Upper lobe of left lung (tissue), 4 donors: Measurements from ENCODE around the gene TP53AIP1.

Source experiments
- CTCF ChIP-seq, 6 experiments: fragments of 450-650 bp in 4 of 6; fragments of 200-600 bp in 2 of 6; sonication (generic) in 2 of 6; IDR thresholded peaks; one replicate each; pipeline ENCODE4 v1.5.1; 2016 to 2019; ENCODE audit warnings: antibody characterized with exemption in 6 of 6
- EP300 ChIP-seq, 4 donors: sonication (generic); formaldehyde crosslinking; IDR thresholded peaks; one replicate each; pipeline ENCODE4 v1.5.1; 2017; ENCODE audit warnings: antibody characterized with exemption in 4 of 4, control low read depth in 2 of 4
- POLR2A ChIP-seq, 4 donors: fragments of 450-650 bp; IDR thresholded peaks; one replicate each; pipeline ENCODE4 v1.5.1; 2016 to 2017; ENCODE audit warnings: antibody characterized with exemption in 4 of 4, mild to moderate bottlenecking in 2 of 4
- POLR2AphosphoS5 ChIP-seq, 2 donors: sonication (generic); formaldehyde crosslinking; IDR thresholded peaks; one replicate each; pipeline ENCODE4 v1.5.1; 2017; ENCODE audit warnings: antibody characterized with exemption in 2 of 2

GRCh38 chr11:128931066-128931465, 11.6 kb downstream of the TP53AIP1 start:
- no peak for TF ChIP-seq CTCF (IDR thresholded peaks at IDR 0.05)
- no peak for TF ChIP-seq POLR2A (IDR thresholded peaks at IDR 0.05)
- TF ChIP-seq POLR2AphosphoS5 (IDR thresholded peaks at IDR 0.05) = no peak
- no peak for TF ChIP-seq EP300 (IDR thresholded peaks at IDR 0.05)
